CD4-positive, alpha-beta T cell treated with Interleukin-6 at 100 ng/mL for 8 hours (primary cell): ENCODE measurements around the gene TAAR6.
"Not testable (repeated sequence)": the region's sequence is repeated elsewhere in the genome, so short reads cannot be mapped to it uniquely, and the experiment has no call there.

Experiments
- DNase-seq: peaks from one replicate; pipeline ENCODE4 v3.0.0-alpha.2; 2020; ENCODE audit warnings: mixed read lengths, low spot score

TAAR6 gene

DNA sequence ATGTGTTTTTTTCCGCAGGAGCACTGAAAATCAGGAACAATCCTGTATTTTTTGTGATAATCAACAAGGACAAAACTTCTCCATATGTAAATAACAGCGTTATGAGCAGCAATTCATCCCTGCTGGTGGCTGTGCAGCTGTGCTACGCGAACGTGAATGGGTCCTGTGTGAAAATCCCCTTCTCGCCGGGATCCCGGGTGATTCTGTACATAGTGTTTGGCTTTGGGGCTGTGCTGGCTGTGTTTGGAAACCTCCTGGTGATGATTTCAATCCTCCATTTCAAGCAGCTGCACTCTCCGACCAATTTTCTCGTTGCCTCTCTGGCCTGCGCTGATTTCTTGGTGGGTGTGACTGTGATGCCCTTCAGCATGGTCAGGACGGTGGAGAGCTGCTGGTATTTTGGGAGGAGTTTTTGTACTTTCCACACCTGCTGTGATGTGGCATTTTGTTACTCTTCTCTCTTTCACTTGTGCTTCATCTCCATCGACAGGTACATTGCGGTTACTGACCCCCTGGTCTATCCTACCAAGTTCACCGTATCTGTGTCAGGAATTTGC is at the start of gene TAAR6:
TSS of gene TAAR6 (plus strand) at position 102 of the 557 bp plus-strand sequence. CDS start at position 102, 0 bp downstream.
- no peak for DNase-seq

GRCh38 chr6:132520953-132521352 is 49.2 kb upstream of the TAAR6 start:
- no peak for DNase-seq

- no peak for DNase-seq
These were observed 45.5 kb upstream of the TAAR6 start for GRCh38 chr6:132524646-132525045.

DNA sequence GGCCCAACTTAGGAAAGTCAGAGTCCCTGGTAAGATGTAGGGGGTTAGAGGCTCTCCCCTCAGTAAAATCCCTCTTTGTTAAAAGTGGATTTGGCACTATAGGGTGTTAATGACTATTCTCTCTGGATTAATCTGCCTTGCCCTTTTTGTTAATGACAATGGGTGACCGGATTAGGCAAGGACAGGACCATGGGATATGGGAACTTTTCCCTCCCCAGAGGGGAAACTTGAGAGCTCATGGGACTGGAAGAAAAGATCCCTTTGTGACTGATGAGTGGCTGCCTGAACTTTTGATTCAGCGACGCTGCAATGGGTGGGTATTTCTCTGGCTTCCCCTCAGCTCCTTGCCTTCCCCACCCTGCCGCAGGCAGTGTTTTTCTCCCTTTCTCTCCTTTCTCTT is 44.3 kb upstream of the TAAR6 start:
- no peak for DNase-seq

GRCh38 chr6:132526461-132526860 is 43.7 kb upstream of the TAAR6 start:
- no peak for DNase-seq

GRCh38 chr6:132527791-132528190 is 42.3 kb upstream of the TAAR6 start:
- DNase-seq = no peak

GRCh38 chr6:132530293-132530974 is 39.7 kb upstream of the TAAR6 start:
- DNase-seq = peak; percentile 64

GRCh38 chr6:132534546-132534945 is 35.6 kb upstream of the TAAR6 start:
- not testable (repeated sequence) for DNase-seq

GRCh38 chr6:132537145-132537544 is 33.0 kb upstream of the TAAR6 start:
- DNase-seq = no peak

- DNase-seq = no peak
These were observed 32.1 kb upstream of the TAAR6 start, which contains the start of gene TAAR9 for GRCh38 chr6:132537977-132538376. TSS of gene TAAR9 (plus strand) at chr6:132538277. CDS start at chr6:132538290, 13 bp downstream.

GRCh38 chr6:132544826-132545225 is 25.3 kb upstream of the TAAR6 start:
- DNase-seq = no peak

DNA sequence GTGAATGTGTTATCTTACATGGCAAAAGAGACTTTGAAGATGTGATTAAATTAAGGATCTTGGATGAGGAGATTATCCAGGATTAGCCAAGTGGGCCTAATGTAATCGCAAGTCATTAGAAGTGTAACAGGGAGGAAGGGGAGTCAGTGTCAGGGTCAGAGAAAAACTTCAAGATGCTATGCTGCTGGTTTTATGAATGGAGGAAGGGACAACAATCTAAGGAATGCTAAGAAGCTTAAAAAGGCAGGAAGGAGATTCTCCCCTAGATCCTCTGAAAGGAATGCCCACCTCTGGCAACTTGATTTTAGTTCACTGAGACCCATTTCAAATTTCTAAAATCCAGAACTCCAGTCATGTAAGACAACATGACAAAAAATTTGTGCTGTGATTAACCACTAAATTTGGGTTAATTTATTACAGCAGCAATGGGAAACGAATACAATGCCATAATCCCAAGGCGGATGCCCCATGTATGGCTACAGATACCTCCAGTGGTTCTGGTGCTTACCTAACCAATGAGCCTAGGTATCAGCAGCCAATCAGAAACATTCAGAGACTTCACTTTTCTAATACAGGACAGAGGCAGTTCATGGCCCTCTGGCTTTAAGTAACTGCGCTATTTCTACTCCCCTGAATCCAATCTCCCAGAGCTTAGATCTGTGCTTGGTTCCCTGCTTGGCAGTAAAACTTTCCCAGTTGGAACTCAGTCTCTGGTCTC is 21.2 kb upstream of the TAAR6 start:
- no peak for DNase-seq

- DNase-seq = no peak
These were observed 18.9 kb upstream of the TAAR6 start for GRCh38 chr6:132551214-132551613.

GRCh38 chr6:132552372-132552771 is 17.8 kb upstream of the TAAR6 start, which contains the start of gene TAAR8:
TSS of gene TAAR8 (plus strand) at chr6:132552672. CDS start at chr6:132552693, 21 bp downstream.
- no peak for DNase-seq

- DNase-seq = not testable (repeated sequence)
These were observed 10.0 kb upstream of the TAAR6 start for GRCh38 chr6:132560087-132560486.

- DNase-seq = no peak
These were observed 3.7 kb upstream of the TAAR6 start for GRCh38 chr6:132566404-132566803.

DNA sequence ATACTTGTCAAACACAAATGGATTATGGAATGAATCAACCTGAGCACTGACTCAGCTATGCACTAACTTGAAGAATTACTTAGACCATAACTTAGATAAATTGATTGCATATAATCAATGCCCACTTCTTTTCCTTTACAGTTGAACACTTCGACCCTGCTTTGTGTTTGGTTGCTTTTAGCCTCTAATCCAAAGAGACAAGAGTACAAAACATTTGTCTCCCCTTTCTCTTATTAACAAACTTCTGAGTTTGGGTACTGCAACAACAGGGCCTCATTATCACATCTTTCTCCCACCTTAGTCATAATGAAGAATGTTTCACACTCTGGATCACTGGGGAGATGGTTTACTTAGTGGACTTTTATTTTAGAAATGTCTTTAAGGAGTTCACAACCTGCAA is 2.6 kb upstream of the TAAR6 start:
- no peak for DNase-seq

DNA sequence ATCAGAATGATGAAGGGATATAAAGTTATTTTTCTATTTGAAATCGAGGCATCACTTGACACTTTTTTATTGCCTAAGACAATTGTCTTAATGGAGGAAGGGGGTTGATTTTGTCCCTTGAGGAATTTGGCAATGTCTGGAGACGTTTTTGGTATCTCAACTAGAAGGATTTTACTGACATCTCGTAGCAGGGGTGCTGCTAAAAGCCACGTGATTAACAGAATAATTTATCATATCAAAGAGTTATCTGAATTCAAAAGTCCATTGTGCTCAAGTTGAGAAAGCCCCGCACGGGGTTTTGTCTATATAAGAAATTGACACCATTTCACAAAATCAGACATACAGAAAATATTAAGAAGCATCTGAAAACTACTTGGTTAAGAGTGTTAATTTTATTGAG is 1.5 kb upstream of the TAAR6 start:
- DNase-seq = no peak

- no peak for DNase-seq
These were observed 952 bp upstream of the TAAR6 start for GRCh38 chr6:132569170-132569569.

DNA sequence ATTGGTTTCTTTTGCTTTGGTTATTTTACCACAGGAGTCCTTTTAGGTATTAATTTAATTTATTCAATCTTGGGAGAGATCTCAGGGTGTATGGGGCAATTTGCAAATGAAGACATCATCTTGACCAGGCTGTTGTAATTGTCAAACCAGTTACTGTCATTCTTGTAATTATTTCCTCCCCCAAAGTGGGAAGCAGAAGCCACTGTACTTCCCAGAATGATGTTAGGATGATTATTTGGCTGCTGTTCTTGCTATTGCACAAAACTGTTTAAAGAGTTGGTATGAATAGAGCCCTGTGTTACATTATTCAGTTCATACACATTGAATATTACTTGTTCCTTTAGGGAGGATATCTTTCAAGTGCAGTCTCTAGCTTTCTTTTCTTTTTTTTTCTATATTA is 1.7 kb downstream of the TAAR6 start:
- DNase-seq = no peak

- no peak for DNase-seq
These were observed 14.6 kb downstream of the TAAR6 start for GRCh38 chr6:132584698-132585097.

DNA sequence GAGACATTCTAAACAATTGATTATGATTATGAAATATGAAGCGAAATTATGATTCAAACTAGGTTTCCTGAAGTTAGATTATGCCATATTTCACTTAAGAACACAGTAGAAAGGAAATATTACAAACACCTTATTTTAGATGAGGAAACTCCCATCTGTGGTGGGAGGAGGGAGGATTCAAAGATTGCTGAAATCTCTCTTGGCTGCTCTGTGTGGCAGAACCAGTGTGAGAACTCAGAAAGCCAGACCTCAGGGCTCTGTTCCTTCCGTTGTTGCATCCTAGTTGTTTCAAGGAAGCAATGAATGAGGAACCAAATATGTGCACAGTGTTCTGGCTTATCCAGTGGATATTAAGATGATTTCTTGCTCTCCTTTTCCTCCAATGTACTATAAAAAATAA is 17.3 kb downstream of the TAAR6 start:
- DNase-seq = no peak

GRCh38 chr6:132589454-132589853 is 19.3 kb downstream of the TAAR6 start, which contains the start of gene TAAR5:
TSS of gene TAAR5 (minus strand) at chr6:132589741. CDS start at chr6:132589686, 55 bp downstream.
- no peak for DNase-seq
